GM18511 (cell line): Measurements from ENCODE around the gene PML.
A peak's percentile ranks its signal among the peaks of the same experiment; 100 is the strongest.

Source experiments
- ATAC-seq: cut with Tn5 transposase; IDR thresholded peaks from one replicate; pipeline ENCODE4 v1.9.1; 2021; ENCODE audit warnings: mild to moderate bottlenecking, moderate library complexity; ENCODE audit not compliant: unreplicated experiment

Gene PML, protein sequence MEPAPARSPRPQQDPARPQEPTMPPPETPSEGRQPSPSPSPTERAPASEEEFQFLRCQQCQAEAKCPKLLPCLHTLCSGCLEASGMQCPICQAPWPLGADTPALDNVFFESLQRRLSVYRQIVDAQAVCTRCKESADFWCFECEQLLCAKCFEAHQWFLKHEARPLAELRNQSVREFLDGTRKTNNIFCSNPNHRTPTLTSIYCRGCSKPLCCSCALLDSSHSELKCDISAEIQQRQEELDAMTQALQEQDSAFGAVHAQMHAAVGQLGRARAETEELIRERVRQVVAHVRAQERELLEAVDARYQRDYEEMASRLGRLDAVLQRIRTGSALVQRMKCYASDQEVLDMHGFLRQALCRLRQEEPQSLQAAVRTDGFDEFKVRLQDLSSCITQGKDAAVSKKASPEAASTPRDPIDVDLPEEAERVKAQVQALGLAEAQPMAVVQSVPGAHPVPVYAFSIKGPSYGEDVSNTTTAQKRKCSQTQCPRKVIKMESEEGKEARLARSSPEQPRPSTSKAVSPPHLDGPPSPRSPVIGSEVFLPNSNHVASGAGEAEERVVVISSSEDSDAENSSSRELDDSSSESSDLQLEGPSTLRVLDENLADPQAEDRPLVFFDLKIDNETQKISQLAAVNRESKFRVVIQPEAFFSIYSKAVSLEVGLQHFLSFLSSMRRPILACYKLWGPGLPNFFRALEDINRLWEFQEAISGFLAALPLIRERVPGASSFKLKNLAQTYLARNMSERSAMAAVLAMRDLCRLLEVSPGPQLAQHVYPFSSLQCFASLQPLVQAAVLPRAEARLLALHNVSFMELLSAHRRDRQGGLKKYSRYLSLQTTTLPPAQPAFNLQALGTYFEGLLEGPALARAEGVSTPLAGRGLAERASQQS

GRCh38 chr15:73994413-73994883, at the start of gene PML:
Gene PML, plus strand, starts transcription at chr15:73994716. Its CDS starts 97 bp downstream, at chr15:73994813.
- ATAC-seq: peak; percentile 83

DNA sequence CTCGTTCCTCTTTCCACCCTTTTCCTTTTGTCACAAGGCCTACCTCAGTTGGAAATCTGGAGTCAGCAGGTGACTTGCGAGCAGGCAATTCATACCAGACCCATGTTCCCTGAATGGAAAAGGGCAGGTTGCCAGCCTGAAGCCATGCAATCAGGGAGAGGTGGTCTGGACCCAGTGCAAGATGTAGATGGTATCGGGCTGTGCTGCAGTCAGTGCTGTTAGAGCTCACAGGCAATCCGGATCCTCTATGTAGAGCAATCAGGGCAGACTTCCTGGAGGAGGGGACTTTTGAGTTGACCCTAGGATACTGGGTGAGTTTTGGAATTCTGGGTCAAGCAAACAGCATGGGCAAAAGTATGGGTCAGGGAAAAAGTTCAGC, 49.4 kb upstream of the PML start:
- ATAC-seq: no peak

DNA sequence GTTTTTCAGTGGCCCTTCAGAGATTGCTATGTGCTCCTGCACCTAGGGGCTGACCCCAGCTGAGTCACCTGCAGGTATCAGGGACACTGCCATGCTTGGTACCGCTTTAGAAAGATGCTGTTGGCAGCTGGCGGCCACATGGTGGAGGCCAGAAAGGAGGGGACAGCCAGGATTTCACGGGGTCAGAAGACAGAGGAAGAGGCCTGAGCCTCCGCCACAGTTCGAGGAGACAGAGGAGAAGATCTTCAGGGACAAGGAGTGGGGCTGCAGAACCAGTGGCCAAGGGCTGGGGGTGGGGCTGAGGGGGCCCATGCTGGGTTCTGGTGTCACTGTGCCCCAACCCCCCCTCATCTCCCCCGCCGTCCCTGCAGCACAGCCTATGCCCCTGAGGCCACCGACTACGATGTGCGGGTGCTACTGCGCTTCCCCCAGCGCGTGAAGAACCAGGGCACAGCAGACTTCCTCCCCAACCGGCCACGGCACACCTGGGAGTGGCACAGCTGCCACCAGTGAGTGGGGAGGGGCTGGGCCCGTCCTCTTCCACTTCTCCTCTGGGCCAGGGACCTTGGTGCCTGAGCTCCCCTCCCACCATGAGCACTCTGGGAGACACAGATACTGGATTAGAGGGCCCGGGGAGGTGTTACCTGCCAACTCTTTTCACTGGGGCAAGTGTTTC, 48.3 kb upstream of the PML start:
- no peak for ATAC-seq

DNA sequence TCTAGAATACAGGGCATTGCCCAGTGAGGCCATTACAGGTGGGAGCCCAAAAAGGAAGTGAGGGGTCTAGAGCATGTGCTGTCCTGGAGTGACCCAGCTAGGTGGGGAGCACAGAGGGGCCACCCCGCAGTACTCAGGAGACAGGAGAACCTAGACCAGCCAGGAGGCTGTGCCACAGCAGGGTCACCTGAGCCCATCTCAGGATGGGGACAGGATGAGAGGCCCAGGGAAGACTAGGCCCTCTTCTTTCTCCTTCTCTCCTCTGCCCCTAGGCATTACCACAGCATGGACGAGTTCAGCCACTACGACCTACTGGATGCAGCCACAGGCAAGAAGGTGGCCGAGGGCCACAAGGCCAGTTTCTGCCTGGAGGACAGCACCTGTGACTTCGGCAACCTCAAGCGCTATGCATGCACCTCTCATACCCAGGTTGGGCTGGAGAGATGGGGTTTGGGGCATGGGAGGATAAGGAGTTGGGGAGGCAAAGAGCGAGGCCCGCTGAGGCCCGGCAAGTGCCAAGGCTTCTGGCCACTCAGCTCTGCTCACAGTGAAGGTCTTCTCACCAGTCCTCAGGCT, 47.6 kb upstream of the PML start:
- no peak for ATAC-seq

- no peak for ATAC-seq
These were observed 46.9 kb upstream of the PML start for GRCh38 chr15:73947651-73948050.

GRCh38 chr15:73948396-73948795, 46.1 kb upstream of the PML start:
- ATAC-seq: no peak

DNA sequence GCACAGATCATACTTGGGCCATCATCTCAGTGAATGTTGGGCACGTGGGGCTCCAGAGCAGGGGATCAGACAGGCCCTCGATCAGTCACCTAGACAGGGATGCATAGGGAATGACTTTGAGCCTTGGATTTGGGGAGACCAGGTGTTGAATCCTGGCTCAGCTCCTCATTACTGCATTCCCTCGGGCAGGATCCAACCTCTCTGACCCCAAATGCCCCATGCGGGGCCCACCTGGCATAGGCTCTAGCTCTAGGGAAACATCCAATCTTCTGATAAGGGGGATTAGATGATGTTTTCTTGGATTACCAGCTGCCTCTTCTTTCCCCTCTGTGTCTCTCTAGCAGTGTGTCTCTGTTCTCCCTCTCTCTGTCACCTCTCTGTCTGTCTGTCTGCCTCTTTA, 45.5 kb upstream of the PML start:
- ATAC-seq: no peak

GRCh38 chr15:73949496-73949895, 45.0 kb upstream of the PML start:
- ATAC-seq: no peak

DNA sequence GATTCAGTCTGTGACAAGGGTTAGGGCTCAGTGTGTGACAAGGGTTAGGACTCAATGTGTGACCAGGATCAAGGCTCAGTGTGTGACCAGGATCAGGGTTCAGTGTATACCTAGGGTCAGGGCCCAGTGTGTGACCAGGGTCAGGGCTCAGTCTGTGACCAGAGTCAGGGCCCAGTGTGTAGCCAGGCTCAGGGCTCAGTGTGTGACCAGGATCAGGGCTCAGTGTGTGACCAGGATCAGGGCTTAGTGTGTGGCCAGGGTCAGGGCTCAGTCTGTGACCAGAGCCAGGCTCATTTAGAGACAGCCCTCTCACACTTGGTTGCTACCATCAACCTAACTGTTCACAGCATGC, 44.1 kb upstream of the PML start:
- ATAC-seq: no peak

DNA sequence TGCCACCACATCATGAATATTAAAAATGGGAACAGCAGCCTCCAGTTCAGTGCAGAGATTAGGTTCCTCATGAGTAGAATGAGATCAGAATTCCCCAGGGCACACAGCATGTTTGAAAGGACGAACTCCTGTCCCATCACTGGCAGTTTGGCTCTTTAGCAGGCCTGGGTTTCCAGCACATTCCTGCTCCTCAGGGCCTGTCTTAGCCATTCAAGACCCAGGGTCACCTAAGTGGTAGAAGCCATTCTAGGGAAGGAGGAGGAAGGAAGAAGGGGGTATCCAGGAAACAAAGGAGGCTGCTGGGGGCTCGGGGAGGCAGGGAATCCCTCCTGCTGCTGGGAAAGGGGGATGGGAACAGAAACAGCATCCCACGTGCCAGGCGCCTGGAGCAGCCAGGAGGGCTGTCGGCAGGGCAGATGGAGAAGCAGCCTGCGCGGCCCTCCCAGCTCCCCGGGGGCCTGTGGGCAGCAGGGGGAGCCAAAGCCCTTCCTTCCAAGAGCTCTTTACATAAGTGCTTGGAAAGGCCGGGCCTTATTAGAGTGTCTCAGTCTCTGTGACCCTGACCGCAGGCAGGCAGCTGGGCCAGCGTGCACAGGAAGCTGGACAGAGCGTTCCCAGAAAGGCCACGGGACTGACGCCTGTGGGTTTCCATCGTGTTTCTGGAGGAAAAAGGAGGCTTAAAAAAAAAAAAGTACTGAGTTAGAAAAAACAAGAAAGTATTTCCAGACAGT, 43.5 kb upstream of the PML start:
- no peak for ATAC-seq

- ATAC-seq: no peak
These were observed 42.9 kb upstream of the PML start for GRCh38 chr15:73951601-73952000.

DNA sequence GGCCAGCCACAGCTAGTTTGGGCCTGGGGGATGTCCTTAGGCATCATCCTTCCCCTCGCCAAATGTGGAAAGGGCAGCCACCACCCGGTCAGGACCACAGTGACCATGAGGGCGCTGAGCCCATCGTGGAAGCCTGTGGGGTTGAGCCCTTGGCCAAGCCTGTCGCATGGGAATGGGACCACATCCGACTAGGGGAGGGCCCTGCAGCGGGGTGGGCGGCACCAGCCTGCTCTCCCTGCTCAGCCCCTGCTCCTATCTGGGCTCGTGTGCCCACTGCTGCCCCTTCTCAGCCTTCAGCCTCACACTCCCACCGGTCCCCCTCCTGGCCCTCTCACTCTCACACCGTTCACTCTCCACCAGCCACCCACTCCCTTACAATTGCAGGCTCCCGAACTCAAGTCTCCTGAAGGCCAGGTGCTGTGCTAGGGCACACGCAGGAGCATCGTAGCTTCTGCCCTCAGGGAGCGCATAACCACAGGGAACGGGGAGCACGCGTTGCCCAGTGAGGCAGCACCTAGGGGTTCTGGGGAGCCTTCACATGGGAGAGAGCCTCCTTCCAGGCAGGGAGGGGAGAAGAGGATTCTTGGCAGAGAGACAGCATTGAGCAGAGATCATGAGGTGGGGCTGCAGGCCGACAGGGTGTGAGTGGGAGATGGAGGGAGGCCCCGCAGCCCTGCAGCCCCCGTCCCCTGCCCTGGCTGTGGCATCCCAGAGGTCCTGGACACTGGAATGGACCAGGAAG, 42.2 kb upstream of the PML start:
- ATAC-seq: no peak

DNA sequence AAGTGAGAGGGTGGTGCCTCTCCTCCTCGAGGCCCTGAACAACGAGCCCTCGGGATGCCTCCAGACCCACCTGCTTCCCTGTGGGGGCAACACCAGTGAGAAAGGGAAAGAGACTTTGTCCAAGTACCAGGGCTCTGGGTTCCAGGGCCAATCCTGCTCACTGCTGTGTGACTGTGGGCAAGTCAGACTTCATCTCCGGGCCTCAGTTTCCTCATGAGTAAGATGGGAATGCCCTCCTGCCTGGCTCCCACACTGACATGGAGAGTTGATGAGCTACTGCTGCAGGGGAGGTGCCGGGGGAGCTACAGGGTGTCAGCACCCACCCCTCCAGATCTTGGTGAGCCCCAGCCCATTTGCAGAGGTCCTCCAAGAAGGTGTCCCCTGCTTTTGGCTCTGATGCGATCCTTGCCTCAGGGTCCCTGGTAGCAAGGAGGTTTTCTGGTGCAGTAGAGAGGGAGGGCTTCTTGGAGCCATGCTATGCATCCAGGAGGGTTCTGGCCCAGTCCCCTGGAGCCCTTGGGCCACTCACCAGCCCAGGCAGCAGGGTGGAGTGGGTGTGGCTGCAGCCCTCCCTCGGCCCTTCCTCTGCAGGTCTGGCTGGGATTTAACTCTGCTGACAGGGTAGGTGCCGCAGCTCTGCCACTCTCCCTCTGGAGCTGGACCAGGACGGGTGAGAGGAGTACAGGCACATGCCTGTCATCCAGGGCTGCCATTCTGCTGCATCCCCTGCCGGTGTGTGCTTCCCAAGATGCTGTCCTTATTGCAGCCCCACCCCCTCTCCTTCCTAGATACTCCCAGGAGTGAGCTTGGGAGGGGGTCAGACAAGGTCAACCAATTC, 41.4 kb upstream of the PML start:
- ATAC-seq: no peak

DNA sequence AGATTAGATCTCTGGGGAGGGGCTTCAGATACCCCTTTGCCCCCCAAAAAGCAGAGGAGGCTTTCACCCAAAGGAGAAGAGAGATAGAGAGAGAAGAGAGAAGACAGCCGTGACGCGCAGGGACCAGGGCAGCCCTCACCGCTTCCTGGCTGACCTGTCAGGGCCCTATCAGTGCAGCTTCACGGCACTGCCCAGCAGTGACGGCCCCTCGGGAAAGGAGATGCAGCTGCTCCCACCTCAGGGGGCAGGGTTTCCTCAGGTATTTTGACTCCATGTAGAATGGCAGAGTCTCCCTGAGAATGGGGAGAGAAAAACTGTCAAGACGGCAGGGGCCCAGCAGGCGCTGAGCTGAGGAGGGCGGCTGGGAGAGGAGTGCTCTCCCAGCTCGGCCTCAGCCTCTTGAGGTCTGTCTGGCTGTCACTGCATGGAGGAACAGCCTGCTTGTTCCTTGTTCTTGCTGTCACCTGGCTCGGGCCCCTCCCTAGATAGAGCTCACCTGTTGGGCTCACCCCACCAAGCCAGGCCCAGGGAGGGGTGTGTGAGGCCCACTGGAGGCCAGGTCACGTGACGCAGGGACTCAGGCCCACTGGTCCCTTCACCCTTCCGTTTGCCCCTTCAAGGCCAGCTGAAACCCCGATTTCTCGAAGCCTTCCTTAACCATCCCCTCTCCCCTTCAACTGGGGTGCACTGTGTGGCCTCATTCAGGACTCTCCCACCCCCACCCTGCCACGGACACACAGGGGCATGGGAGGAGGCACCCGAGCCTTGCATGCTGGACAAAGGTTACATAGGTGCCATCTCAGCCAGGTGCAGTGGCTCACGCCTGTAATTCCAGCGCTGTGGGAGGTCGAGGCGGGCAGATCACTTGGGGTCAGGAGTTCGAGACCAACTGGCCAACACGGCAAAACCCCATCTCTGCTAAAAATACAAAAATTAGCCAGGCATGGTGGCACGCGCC, 40.0 kb upstream of the PML start:
- ATAC-seq: no peak

GRCh38 chr15:73955326-73955725, 39.2 kb upstream of the PML start:
- no peak for ATAC-seq

DNA sequence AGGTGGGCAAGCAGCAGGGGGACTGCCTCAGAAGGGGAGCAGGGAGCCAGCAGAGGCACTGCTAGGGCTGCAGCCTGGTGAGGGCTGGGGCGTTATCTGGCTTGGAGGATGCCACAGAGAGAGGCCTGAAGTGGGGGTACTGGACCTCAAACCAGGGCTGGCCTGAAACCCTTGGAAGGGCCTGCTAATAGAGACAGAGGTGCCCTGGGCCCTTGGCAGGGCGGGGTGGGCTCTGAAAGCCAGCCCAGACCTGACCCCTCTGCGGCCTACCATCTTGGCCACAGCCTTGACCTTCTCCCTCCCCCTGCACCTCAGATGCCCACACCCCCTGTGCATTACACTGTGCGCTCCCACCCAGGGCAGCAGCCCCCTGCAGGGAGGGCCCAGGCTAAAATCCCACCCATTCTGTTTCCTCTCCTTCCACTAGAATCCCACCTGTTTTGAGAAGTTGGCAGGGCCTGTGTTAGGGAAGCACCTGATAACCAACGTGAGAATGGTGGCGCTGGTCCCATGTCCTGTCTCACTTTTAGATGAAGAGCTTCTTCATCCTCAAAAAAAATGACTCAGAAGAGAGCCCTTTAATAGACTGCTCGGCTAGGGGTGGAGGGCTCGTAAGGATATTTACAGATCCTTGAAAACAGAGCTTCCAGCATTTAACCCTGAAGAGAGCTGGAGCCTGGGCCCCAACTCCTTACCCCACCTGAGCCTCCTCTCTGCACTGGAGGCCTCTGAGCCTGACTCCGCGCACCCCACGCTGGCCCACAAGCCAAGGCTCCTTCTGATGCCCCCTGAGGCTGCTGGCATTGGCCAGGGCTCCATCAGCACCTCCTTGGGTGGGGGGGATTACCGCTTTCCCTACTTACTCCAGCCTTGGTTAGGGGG, 38.4 kb upstream of the PML start:
- no peak for ATAC-seq

DNA sequence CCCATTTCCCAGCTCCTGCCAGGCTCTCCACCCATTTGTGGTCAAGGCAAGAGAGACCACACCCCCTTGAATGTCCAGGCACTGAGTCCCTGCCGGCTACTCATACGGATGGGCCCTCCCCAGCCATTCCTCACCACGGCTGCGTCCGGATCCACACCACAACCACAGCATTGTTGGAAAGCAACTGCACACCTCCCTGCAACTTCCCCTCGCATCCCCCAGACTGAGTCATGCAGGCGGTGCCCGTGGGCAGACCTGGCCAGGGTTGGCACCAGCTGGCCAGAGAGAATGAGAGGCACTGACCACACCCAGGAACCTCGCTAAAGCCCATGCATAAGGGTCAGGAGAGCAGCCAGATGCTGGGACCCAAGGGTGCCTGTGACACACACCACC, 37.8 kb upstream of the PML start:
- ATAC-seq: no peak
